Common myeloid progenitor, CD34-positive (primary cell): ENCODE measurements around the gene DLGAP3.

Experiments
- CTCF ChIA-PET: fragments of 350-600 bp; sonication (Branson Sonifier 250); formaldehyde crosslinking; loops from one replicate; lab custom pipeline; 2021; ENCODE audit warnings: antibody characterized with exemption; lab: Charles Lee
- POLR2A ChIA-PET: fragments of 350-600 bp; sonication (Branson Sonifier 250); formaldehyde crosslinking; loops from one replicate; lab custom pipeline; 2021; ENCODE audit warnings: antibody characterized with exemption; lab: Charles Lee
- DNase-seq, 3 donors: peaks; one replicate each; pipeline versions ENCODE4 v3.0.0 to v3.0.0-alpha.2; 2013
- H3K27ac ChIP-seq, 2 experiments: 1 replicate in 1 of 2; 2 replicates in 1 of 2; pipeline ENCODE4 v1.7.0; 2013; ENCODE audit warnings: inconsistent platforms in 2 of 2, low read length in 2 of 2, mild to moderate bottlenecking in 2 of 2, low read depth in 1 of 2, moderate library complexity in 1 of 2; ENCODE audit not compliant: severe bottlenecking in 2 of 2, insufficient read depth in 1 of 2, poor library complexity in 1 of 2
- H3K27me3 ChIP-seq, 5 experiments: replicated peaks in 2 of 5; 1 replicate in 3 of 5; 2 replicates in 2 of 5; pipeline versions ENCODE4 v1.6.1 to v1.7.0; 2013; ENCODE audit warnings: low read length in 4 of 5, mild to moderate bottlenecking in 2 of 5, moderate library complexity in 2 of 5, inconsistent platforms in 1 of 5; ENCODE audit not compliant: insufficient read depth in 5 of 5, control insufficient read depth in 4 of 5
- H3K36me3 ChIP-seq, 4 experiments: 1 replicate in 2 of 4; 2 replicates in 2 of 4; pipeline versions ENCODE4 v1.6.1 to v1.7.0; 2013; ENCODE audit warnings: low read length in 3 of 4, control low read depth in 1 of 4, mild to moderate bottlenecking in 1 of 4; ENCODE audit not compliant: control insufficient read depth in 4 of 4, insufficient read depth in 4 of 4
- H3K4me1 ChIP-seq, 4 experiments: 1 replicate in 3 of 4; 2 replicates in 1 of 4; pipeline versions ENCODE4 v1.6.1 to v1.7.1; 2013; ENCODE audit warnings: low read length in 3 of 4, mild to moderate bottlenecking in 3 of 4, control low read depth in 1 of 4, inconsistent platforms in 1 of 4, moderate library complexity in 1 of 4; ENCODE audit not compliant: control insufficient read depth in 4 of 4, insufficient read depth in 4 of 4; ENCODE audit errors: control extremely low read depth in 1 of 4
- H3K4me3 ChIP-seq, 7 experiments: 1 replicate in 4 of 7; 2 replicates in 3 of 7; pipeline versions ENCODE4 v1.5.1 to v1.7.0; 2013; ENCODE audit warnings: mild to moderate bottlenecking in 7 of 7, low read length in 6 of 7, moderate library complexity in 6 of 7, inconsistent platforms in 2 of 7, low read depth in 2 of 7, control low read depth in 1 of 7; ENCODE audit not compliant: insufficient read depth in 4 of 7, control insufficient read depth in 1 of 7; ENCODE audit errors: extremely low read depth in 1 of 7
- H3K9me3 ChIP-seq, 5 experiments: 1 replicate in 4 of 5; 2 replicates in 1 of 5; pipeline versions ENCODE4 v1.6.1 to v1.7.1; 2013; ENCODE audit warnings: low read length in 4 of 5, mild to moderate bottlenecking in 2 of 5, inconsistent platforms in 1 of 5, low read depth in 1 of 5, moderate library complexity in 1 of 5; ENCODE audit not compliant: control insufficient read depth in 4 of 5, insufficient read depth in 2 of 5; ENCODE audit errors: control extremely low read depth in 1 of 5
- WGBS: methylation state at CpG from one replicate; pipeline ENCODE4 v1.1.5; 2013; ENCODE audit not compliant: insufficient coverage; 5-methylcytosine and 5-hydroxymethylcytosine counted together

The DLGAP3 gene

GRCh38 chr1:34870395-34870794 is 59.1 kb downstream of the DLGAP3 start:
- no peaks in the 10 kb centered on the region for H3K9me3 ChIP-seq
- no peak overlapping the region for H3K27ac ChIP-seq
- H3K4me1 ChIP-seq: peaks cover 0 to 26% (median 22%) of the 10 kb centered on the region in 4 experiments
- peaks cover 0 to 34% (median 5%) of the 10 kb centered on the region in 5 experiments for H3K27me3 ChIP-seq
- ChIA-PET CTCF (interaction anchor here (1.0 kb wide), 1 partner anchor 13 kb away, joined by 4 read pairs; no protein-coding TSS in a partner anchor), POLR2A (no interaction called here)
- H3K36me3 ChIP-seq: no peaks in the 10 kb centered on the region
- H3K4me3 ChIP-seq: no peak overlapping the region
- DNase-seq: no peak
- WGBS: 100% methylated on average over 1 of the region's 2 CpGs

GRCh38 chr1:34869760-34870159 is 59.7 kb downstream of the DLGAP3 start:
- CTCF ChIA-PET: interaction anchor here (1.0 to 1.9 kb wide), 3 partner anchors 8 to 17 kb away, joined by 3 to 5 read pairs (median 4); no protein-coding TSS in a partner anchor
- POLR2A ChIA-PET: no interaction called here
- Histone ChIP-seq H3K4me1 (peaks cover 0 to 27% (median 22%) of the 10 kb centered on the region in 4 experiments), H3K27me3 (peaks cover 0 to 30% (median 4%) of the 10 kb centered on the region in 5 experiments), H3K36me3 (no peaks in the 10 kb centered on the region), H3K27ac (no peak overlapping the region), H3K4me3 (no peak overlapping the region), H3K9me3 (no peaks in the 10 kb centered on the region)
- no peak for DNase-seq
- 94% methylated on average over 2 of the region's 4 CpGs for WGBS

- H3K4me1 ChIP-seq: peaks cover 0 to 27% (median 22%) of the 10 kb centered on the region in 4 experiments
- POLR2A ChIA-PET: no interaction called here
- H3K4me3 ChIP-seq: no peak overlapping the region
- no peak for DNase-seq
- no peaks in the 10 kb centered on the region for H3K9me3 ChIP-seq
- H3K36me3 ChIP-seq: no peaks in the 10 kb centered on the region
- 95% methylated on average over 39 of the region's 44 CpGs for WGBS
- H3K27me3 ChIP-seq: peaks cover 0 to 22% (median 4%) of the 10 kb centered on the region in 5 experiments
- H3K27ac ChIP-seq: no peak overlapping the region
- CTCF ChIA-PET: interaction anchor here (0.6 to 2.9 kb wide), 6 partner anchors 10 to 147 kb away, joined by 3 to 15 read pairs (median 9); no protein-coding TSS in a partner anchor
Measured at GRCh38 chr1:34868230-34869049, 61.0 kb downstream of the DLGAP3 start.

GRCh38 chr1:34867415-34867814 is 62.0 kb downstream of the DLGAP3 start:
- no peaks in the 10 kb centered on the region for H3K9me3 ChIP-seq
- peaks cover 0 to 12% (median 4%) of the 10 kb centered on the region in 5 experiments for H3K27me3 ChIP-seq
- ChIA-PET CTCF (interaction anchor here (0.7 to 2.9 kb wide), 8 partner anchors 10 to 112 kb away, joined by 3 to 15 read pairs (median 4); no protein-coding TSS in a partner anchor), POLR2A (no interaction called here)
- H3K27ac ChIP-seq: no peak overlapping the region
- WGBS: 23% methylated on average over 6 of the region's 6 CpGs
- H3K4me3 ChIP-seq: no peak overlapping the region
- peak in 2 of 3 donors; percentile 40 to 41 for DNase-seq
- no peaks in the 10 kb centered on the region for H3K36me3 ChIP-seq
- H3K4me1 ChIP-seq: peaks cover 0 to 27% (median 22%) of the 10 kb centered on the region in 4 experiments

GRCh38 chr1:34866762-34867109 is 62.7 kb downstream of the DLGAP3 start:
- Histone ChIP-seq H3K4me1 (peaks cover 0 to 27% (median 22%) of the 10 kb centered on the region in 4 experiments), H3K27me3 (peaks cover 0 to 6% (median 0%) of the 10 kb centered on the region in 5 experiments), H3K9me3 (no peaks in the 10 kb centered on the region), H3K36me3 (no peaks in the 10 kb centered on the region), H3K4me3 (peak overlapping the region in 5 of 7 experiments; percentile 67 to 77 (median 71)), H3K27ac (no peak overlapping the region)
- ChIA-PET CTCF (interaction anchor here (0.7 to 2.9 kb wide), 9 partner anchors 9 to 113 kb away, joined by 3 to 15 read pairs (median 4); no protein-coding TSS in a partner anchor), POLR2A (interaction anchor here (0.8 kb wide), 1 partner anchor 21 kb away, joined by 3 read pairs; no protein-coding TSS in a partner anchor)
- WGBS: 19% methylated on average over 5 of the region's 9 CpGs
- no peak for DNase-seq

GRCh38 chr1:34865981-34866761 is 63.3 kb downstream of the DLGAP3 start:
- no peaks in the 10 kb centered on the region for H3K36me3 ChIP-seq
- H3K9me3 ChIP-seq: no peaks in the 10 kb centered on the region
- WGBS: 2% methylated on average over 74 of the region's 81 CpGs
- ChIA-PET POLR2A (interaction anchor here (0.8 kb wide), 1 partner anchor 22 kb away, joined by 3 read pairs; no protein-coding TSS in a partner anchor), CTCF (interaction anchor here (1.1 to 2.9 kb wide), 9 partner anchors 9 to 113 kb away, joined by 3 to 15 read pairs (median 4); no protein-coding TSS in a partner anchor)
- peak; percentile 82 to 85 (median 83) for DNase-seq
- H3K27me3 ChIP-seq: peaks cover 0 to under 1% (median 0%) of the 10 kb centered on the region in 5 experiments
- H3K4me1 ChIP-seq: peaks cover 0 to 27% (median 22%) of the 10 kb centered on the region in 4 experiments
- H3K4me3 ChIP-seq: peak overlapping the region; percentile 39 to 77 (median 70)
- no peak overlapping the region for H3K27ac ChIP-seq
